Loucy (cell line): Measurements from ENCODE around the gene ERFE.

Source experiments
- EZH2phosphoT487 ChIP-seq: fragments of 200-600 bp; IDR thresholded peaks from 2 replicates; pipeline ENCODE4 v1.6.1; 2018; ENCODE audit warnings: antibody characterized with exemption, mild to moderate bottlenecking, moderate library complexity, borderline replicate concordance
- TF ChIP-seq, protein P1 (sequence below): fragments of 200-600 bp; sonication (generic); conservative IDR thresholded peaks from 2 replicates; pipeline ENCODE4 v1.5.1; 2014; ENCODE audit warnings: mild to moderate bottlenecking, antibody characterized with exemption, low read length

DNA sequence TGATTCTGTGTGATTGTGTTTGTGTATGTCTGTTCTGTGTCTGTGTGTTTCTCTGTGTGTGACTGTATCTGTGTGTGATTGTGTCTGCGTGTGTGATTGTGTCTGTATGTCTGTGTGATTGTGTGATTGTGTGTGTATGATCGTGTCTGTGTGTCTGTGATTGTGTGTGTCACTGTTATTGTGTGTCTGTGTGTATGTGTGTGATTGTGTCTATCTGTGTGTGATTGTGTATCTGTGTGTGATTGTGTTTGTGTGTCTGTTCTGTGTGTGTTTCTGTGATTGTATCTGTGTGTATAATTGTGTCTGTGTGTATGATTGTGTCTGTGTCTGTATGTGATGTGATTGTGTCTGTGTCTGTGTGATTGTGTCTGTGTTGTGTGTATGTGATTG, 32.0 kb upstream of the ERFE start:
- TF ChIP-seq, protein P1, sequence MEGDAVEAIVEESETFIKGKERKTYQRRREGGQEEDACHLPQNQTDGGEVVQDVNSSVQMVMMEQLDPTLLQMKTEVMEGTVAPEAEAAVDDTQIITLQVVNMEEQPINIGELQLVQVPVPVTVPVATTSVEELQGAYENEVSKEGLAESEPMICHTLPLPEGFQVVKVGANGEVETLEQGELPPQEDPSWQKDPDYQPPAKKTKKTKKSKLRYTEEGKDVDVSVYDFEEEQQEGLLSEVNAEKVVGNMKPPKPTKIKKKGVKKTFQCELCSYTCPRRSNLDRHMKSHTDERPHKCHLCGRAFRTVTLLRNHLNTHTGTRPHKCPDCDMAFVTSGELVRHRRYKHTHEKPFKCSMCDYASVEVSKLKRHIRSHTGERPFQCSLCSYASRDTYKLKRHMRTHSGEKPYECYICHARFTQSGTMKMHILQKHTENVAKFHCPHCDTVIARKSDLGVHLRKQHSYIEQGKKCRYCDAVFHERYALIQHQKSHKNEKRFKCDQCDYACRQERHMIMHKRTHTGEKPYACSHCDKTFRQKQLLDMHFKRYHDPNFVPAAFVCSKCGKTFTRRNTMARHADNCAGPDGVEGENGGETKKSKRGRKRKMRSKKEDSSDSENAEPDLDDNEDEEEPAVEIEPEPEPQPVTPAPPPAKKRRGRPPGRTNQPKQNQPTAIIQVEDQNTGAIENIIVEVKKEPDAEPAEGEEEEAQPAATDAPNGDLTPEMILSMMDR = no peak
- TF ChIP-seq EZH2phosphoT487 = no peak
